KBM-7 (cell line): Measurements from ENCODE around the gene PANK2.
"Not testable (repeated sequence)": the region's sequence is repeated elsewhere in the genome, so short reads cannot be mapped to it uniquely, and the experiment has no call there.

Source experiments
- DNase-seq: peaks from one replicate; pipeline ENCODE4 v3.0.0-alpha.2; 2015
- in situ Hi-C: fragments of 300-500 bp; cut with MboI; formaldehyde crosslinking; loops from 2 replicates; pipeline ENCODE4 v1.14.3; 2020; ENCODE audit warnings: low sequenced_read_pairs, low pct_unique_long_range_greater_than_20kb, mixed read lengths

PANK2 gene

GRCh38 chr20:3896853-3897583, 7.8 kb downstream of the PANK2 start:
- DNase-seq = no peak
- in situ Hi-C loops = no loop called here

DNA sequence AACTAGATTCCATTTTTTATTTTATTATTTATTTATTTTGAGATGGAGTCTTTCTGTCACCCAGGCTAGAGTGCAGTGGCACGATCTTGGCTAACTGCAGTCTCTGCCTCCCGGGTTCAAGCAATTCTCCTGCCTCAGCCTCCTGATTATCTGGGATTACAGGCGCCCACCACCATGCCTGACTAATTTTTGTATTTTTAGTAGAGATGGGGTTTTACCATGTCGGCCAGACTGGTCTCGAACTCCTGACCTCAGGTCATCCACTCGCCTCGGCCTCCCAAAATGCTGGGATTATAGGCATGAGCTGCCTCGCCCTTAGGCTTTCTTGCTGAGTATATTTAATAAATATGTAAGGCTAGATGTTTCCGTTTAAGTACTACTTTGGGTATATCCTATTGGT, 9.0 kb downstream of the PANK2 start:
- DNase-seq, in situ Hi-C loops: not testable (repeated sequence)

- in situ Hi-C loops = no loop called here
- no peak for DNase-seq
These were observed 9.5 kb downstream of the PANK2 start for GRCh38 chr20:3898639-3899038.

DNA sequence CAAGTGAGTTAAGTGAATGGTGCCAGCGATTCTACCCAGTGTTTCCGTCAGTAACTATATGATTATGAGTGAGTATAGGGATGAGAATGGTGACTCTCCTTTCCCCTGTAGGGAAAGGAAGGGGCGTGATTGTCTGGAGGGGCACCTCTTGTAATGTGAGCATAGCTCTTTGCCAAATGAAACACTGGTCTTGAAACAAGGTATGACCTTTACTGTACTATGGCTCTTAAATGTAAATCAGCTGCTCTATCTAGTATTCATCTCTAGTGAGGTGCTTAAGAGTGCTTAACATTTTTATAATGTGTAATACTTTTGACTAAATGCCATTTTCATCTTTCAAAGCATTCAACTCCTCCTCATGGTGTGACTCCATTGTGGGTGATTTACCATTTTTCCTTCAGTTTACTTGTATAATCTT, 11.0 kb downstream of the PANK2 start:
- no peak for DNase-seq
- in situ Hi-C loops = no loop called here

DNA sequence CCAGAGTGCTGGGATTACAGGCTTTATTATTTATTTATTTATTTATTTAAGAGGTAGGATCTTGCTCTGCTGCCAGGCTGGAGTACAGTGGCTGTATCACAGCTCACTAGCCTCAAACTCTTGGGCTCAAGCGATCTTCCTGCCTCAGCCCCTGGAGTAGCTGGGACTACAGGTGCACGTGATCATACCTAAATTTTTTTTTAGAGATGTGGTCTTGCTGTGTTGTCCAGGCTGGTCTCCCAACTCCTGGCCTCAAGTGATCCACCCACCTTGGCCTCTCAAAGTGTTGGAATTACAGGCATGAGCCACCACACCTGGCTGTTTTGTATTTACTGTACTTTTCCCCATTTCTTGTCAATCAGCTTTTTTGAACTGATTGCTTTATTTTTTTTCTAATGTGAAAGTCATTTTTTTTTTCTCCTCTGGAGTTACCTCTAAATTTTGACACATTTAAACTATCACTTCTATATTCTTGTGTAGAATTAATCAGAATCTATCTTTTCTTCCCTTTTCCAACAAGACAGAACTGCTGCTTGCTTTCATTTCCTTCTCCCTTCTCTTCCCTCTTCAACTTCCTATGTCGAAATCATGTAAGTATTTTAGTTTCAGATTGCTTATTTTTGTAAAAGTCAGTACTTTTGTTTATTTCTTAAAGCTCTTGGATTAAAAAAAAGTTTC, 12.0 kb downstream of the PANK2 start:
- DNase-seq = peak; percentile 48
- in situ Hi-C loops = no loop called here

DNA sequence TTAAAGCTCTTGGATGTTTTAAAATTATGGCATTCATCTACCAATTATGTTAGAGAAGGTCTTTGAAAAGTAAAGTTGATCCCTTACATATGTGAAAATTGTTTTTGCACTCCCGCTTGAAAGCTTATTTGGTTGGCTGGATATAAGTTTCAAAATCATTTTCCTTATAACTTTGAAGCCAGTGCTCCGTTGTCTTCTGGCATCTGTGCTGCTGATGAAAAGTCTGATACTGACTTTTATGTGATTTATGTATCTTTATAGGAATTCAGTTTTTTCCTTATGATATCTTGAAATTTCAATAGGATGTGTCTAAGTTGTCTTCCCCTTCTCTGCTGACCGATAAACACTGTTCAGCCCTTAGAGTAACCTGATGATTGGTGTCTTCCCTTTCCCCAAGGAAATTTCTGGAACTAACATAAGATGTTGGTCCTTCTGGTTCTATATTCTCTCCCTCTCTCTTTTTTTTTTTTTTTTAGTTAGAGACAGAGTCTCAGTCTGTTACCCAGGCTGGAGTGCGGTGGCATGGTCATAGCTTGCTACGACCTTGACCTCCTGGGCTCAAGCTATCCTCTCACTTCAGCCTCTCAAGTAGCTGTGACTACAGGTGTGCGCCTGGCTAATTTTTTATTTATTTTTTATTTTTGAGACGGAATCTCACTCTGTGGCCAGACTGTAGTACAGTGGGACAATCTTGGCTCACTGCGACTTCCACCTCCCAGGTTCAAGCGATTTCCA, 12.7 kb downstream of the PANK2 start:
- in situ Hi-C loops = no loop called here
- DNase-seq = no peak

- no peak for DNase-seq
- in situ Hi-C loops = no loop called here
These were observed 13.3 kb downstream of the PANK2 start for GRCh38 chr20:3902446-3902845.

GRCh38 chr20:3904224-3904623, 15.0 kb downstream of the PANK2 start:
- DNase-seq = no peak
- in situ Hi-C loops = no loop called here

DNA sequence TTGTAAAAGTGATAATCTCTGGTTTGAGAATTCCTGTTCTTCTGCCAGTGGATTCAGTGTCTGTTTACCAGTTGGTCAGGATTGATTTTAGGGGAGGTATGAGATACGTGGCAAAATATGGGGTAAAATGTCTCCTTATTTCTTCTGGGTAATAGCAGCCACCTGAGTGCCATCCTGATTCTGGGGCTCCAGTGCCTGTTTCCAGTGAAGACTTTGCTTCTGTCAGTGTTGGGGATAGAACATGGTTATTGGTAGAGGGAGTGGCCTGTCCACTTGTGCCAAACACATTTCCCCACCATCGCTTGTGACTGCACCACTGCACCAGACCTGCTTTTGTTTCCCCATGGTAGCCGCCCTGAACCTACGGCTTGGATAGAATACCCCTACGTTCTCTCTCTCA, 15.7 kb downstream of the PANK2 start:
- in situ Hi-C loops = no loop called here

GRCh38 chr20:3906744-3907721, 17.8 kb downstream of the PANK2 start:
- DNase-seq, in situ Hi-C loops: not testable (repeated sequence)

More for the DNA sequence above, 15.7 kb downstream of the PANK2 start:
- no peak for DNase-seq

- DNase-seq = no peak
- in situ Hi-C loops = no loop called here
These were observed 19.5 kb downstream of the PANK2 start for GRCh38 chr20:3908667-3909066.

GRCh38 chr20:3909952-3910366, 20.8 kb downstream of the PANK2 start:
- in situ Hi-C loops = no loop called here
- DNase-seq = no peak

- in situ Hi-C loops = no loop called here
- DNase-seq = no peak
These were observed 21.7 kb downstream of the PANK2 start for GRCh38 chr20:3910853-3911252.

DNA sequence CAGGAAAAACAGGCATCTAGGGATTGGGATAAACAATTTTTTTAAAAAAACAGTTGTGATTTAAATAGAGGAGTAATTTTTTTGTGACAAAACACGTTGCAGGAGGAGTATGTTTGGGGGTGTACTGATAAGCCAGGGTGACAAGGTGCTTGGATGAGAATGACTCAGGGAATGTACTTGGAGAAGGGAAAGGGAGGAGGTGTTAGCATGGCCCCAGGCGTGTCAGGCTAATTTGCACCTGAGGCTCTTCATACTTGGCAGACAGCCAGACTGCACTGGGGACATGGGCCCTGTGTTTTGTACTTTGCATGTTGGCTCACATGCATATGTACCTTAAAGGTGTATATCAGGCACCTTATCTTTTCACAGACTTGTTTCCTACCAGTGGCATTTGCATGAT, 22.8 kb downstream of the PANK2 start:
- DNase-seq = no peak
- in situ Hi-C loops = no loop called here

GRCh38 chr20:3914446-3914845, 25.3 kb downstream of the PANK2 start:
- in situ Hi-C loops = no loop called here
- DNase-seq = no peak

GRCh38 chr20:3915691-3916090, 26.5 kb downstream of the PANK2 start:
- in situ Hi-C loops = no loop called here
- DNase-seq = no peak

- DNase-seq = no peak
- in situ Hi-C loops = no loop called here
These were observed 27.2 kb downstream of the PANK2 start for GRCh38 chr20:3916364-3916763.

GRCh38 chr20:3919352-3919751, 30.2 kb downstream of the PANK2 start:
- in situ Hi-C loops = no loop called here
- DNase-seq = no peak
